ENCODE data around the gene CYP19A1. TPM values are rescaled to one million over a fixed set of nuclear protein-coding genes. Genes with fewer than 3 reads are reported as not detected.

The CYP19A1 gene
- total RNA-seq, 6 experiments from 2014 or later: 0.57 TPM; not detected in 5

DNA sequence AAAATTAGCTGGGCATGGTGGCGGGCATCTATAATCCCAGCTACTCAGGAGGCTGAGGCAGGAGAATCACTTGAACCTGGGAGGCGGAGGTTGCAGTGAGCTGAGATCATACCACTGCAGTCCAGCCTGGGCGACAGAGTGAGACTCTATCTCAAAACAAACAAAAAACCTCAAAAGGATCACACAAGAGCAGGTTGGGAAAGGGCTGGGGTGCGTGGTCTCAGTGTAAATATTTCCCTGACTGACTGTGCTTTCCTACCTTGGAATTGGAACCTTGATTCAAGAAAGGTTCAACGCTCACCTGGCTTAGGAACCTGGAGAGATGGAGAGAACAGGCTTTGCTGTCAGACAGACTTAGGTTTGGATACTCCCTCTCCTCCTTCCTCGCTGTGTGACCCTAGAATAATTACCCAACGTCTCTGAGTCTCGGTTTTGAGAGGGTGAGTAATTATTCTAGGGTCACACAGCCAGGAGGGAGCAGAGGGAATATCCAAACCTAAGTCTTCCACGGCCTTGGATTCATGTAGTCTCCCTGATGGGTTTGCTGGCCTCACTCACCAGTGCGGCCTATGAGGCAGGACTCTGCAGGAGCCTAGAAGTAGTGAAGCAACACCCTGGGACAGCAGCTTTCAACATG lies 24.6 kb downstream of the CYP19A1 start:
- Mint-ChIP-seq H3K4me3 (no peak overlapping the region), H3K27me3 (ENCODE audit: insufficient read depth) (peaks cover 27% of the 10 kb centered on the region), H3K36me3 (ENCODE audit: low read depth) (no peaks in the 10 kb centered on the region), H3K27ac (no peak overlapping the region), H3K9me3 (no peaks in the 10 kb centered on the region), H3K4me1 (ENCODE audit: low read depth) (peaks cover 13% of the 10 kb centered on the region)
- no peak for DNase-seq
- TF ChIP-seq, protein P1, sequence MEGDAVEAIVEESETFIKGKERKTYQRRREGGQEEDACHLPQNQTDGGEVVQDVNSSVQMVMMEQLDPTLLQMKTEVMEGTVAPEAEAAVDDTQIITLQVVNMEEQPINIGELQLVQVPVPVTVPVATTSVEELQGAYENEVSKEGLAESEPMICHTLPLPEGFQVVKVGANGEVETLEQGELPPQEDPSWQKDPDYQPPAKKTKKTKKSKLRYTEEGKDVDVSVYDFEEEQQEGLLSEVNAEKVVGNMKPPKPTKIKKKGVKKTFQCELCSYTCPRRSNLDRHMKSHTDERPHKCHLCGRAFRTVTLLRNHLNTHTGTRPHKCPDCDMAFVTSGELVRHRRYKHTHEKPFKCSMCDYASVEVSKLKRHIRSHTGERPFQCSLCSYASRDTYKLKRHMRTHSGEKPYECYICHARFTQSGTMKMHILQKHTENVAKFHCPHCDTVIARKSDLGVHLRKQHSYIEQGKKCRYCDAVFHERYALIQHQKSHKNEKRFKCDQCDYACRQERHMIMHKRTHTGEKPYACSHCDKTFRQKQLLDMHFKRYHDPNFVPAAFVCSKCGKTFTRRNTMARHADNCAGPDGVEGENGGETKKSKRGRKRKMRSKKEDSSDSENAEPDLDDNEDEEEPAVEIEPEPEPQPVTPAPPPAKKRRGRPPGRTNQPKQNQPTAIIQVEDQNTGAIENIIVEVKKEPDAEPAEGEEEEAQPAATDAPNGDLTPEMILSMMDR (IDR thresholded peaks at IDR 0.05): no peak

DNA sequence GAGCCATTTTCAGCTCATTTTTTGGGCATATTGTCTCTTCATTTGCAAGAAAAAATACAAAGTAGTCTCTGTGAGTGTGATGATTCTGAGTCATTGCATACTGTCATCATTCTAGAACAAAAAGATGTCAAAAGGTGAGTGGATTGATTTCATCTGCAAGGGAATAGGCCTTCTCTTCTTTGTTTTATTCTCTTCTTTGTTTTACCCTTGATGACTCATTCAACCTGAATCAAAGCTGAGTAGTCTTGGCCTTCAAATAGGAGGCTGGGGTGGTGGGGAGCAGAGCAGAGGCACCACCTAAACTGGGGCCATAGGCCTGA lies 25.4 kb downstream of the CYP19A1 start:
- TF ChIP-seq, protein P1 (IDR thresholded peaks at IDR 0.05): no peak
- DNase-seq: no peak
- Mint-ChIP-seq H3K27ac (no peak overlapping the region), H3K36me3 (ENCODE audit: low read depth) (no peaks in the 10 kb centered on the region), H3K9me3 (no peaks in the 10 kb centered on the region), H3K4me1 (ENCODE audit: low read depth) (peaks cover 13% of the 10 kb centered on the region; the same call in 1 of the 2 replicates), H3K27me3 (ENCODE audit: insufficient read depth) (peaks cover 29% of the 10 kb centered on the region), H3K4me3 (no peak overlapping the region)

DNA sequence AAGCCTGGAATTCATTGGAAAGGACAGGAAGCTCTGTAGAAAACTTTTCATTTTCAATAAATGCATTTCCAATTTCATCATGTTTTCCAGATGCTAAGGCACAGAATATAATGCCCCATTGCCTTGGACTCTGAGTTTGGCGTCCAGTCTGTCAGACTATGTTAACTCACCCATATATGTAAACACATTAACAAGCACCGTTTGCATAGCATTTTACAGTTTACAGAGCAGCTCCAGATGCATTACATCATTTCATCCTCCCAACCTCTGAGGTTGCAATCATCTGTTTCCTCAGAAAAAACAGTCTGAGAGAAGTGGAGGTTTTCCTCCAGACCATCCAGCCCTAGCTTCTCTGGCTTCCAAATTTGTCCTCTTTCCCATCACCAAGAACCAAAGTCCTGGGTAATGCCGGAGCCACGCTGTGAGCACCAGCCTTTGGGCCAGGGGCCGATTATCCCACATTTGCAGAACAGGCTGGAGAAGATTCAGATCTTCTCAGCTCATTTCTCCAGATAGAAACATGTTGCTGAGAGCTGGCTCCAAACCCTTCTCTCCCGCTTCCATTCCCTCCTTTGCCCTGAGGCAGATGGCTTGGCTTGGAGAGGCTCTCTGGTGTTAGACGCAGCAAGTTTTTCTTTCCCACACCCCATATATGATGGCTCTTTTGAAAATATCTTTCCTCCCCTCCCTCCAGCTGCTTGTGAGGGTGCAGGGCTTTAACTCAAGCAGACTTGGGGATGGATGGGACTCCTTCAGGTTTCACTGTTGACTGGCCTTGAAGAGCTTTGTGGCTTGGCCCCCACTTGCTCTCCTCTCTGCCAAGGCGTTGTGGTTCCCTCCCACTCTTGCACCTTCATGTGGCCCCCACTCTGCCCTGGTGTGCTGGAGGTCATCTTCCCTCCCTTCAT lies 26.0 kb downstream of the CYP19A1 start:
- Mint-ChIP-seq H3K27ac (no peak overlapping the region), H3K9me3 (no peaks in the 10 kb centered on the region), H3K4me3 (no peak overlapping the region), H3K4me1 (ENCODE audit: low read depth) (peaks cover 13% of the 10 kb centered on the region; the same call in 1 of the 2 replicates), H3K27me3 (ENCODE audit: insufficient read depth) (peaks cover 36% of the 10 kb centered on the region), H3K36me3 (ENCODE audit: low read depth) (no peaks in the 10 kb centered on the region)
- no peak for DNase-seq
- TF ChIP-seq, protein P1 (IDR thresholded peaks at IDR 0.05): no peak

DNA sequence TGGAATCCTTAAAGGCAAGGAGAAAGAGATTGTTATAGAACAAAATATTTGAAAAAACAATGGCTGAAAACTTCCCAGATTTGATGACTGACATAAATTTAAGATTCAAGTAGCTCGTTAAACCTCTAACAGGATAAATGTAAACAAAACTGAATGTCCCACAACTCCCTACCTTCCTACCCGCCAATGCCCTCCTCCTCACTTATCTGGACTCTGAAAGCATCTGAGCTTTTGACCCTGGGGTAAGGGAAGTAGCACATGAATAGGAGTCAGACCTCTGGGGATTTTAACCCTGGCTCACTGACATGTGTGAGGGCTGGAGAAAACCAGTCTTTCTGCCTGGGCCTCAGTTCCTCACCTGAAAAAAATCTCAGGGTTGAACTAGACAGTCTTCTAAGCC lies 26.9 kb downstream of the CYP19A1 start:
- TF ChIP-seq, protein P1 (IDR thresholded peaks at IDR 0.05): no peak
- no peak for DNase-seq
- H3K36me3 Mint-ChIP-seq (ENCODE audit: low read depth): no peaks in the 10 kb centered on the region
- no peak overlapping the region for H3K4me3 Mint-ChIP-seq
- no peak overlapping the region for H3K27ac Mint-ChIP-seq
- H3K4me1 Mint-ChIP-seq (ENCODE audit: low read depth): peaks cover 13% of the 10 kb centered on the region; the same call in 1 of the 2 replicates
- no peaks in the 10 kb centered on the region for H3K9me3 Mint-ChIP-seq
- H3K27me3 Mint-ChIP-seq (ENCODE audit: insufficient read depth): peaks cover 41% of the 10 kb centered on the region

DNA sequence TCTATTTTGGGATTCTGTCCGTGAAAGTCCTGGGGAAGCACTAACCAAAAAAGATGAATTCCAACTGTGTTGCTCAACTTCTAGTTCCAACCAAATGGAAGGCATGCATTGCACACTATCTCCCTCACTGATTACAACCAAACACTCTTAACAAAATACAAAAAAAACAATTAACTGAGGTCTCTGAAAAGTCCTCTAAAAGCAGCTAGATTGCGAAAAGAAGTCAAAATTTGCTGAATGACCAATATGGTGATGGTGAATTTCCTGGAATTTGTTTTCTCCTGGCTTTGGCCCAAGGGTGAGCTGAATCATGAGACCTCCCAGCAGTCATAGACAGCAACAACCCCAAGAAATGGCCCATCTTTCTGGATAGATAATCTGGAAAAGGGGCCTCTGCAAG lies 28.3 kb downstream of the CYP19A1 start:
- H3K4me1 Mint-ChIP-seq (ENCODE audit: low read depth): peaks cover 13% of the 10 kb centered on the region; the same call in 1 of the 2 replicates
- no peak overlapping the region for H3K27ac Mint-ChIP-seq
- TF ChIP-seq, protein P1 (IDR thresholded peaks at IDR 0.05): no peak
- H3K36me3 Mint-ChIP-seq (ENCODE audit: low read depth): no peaks in the 10 kb centered on the region
- H3K9me3 Mint-ChIP-seq: no peaks in the 10 kb centered on the region
- H3K27me3 Mint-ChIP-seq (ENCODE audit: insufficient read depth): peaks cover 52% of the 10 kb centered on the region
- no peak for DNase-seq
- H3K4me3 Mint-ChIP-seq: no peak overlapping the region
